NCI-H526 (cell line): Measurements from ENCODE around the gene BRD3.
"Not testable (repeated sequence)": the region's sequence is repeated elsewhere in the genome, so short reads cannot be mapped to it uniquely, and the experiment has no call there.

Experiments used
- DNase-seq, 2 experiments: peaks; one replicate each; lab custom pipeline; 2025; lab: John Stamatoyannopoulos, UW

BRD3 gene

DNA sequence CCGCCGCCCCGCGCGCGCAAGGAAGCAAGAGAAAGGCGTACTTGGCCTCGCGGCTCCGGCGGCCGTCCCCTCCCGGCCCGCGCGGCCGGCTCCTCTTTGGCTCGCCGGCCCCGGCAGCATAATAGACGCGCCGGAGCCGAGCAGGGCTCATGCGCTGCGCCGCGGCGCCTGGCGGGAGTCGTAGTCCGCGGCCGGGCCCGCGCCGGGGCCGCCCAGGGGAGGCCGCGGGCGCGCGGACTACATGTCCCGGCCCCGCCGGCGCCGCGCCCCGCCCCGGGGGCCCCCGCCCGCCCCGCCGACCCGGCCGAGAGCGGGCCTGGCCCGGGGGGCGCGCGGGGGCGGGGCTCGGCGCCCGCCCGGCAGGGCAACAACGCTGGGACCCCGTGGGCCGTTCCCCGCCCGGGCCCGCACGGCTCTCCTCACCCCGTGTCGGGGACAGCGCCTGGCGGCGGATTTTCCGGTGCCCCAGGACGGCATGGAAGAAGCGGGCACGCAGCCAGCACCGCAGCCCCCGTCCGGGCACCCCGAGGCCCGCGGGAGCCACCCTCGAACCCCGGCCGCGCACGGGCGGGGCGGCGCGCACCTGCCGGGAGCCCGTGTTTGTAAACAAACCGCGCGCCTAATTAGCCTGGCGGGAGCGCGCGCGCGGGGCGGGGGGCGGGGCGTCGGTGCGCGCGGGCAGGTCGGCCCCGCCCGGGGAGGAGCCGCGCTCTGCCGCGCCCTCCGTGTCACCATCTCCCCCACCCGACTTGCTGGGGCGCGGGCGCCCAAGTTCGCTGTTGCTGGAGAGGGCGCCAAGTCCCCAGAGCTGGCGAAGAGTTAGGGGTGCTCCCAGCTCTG, at the start of gene BRD3:
Gene BRD3, minus strand, starts transcription at position 123 of the 840 bp plus-strand sequence. CDS start 14,549 bp downstream, outside the sequence.
- peak in 1 of 2 experiments; percentile 94 for DNase-seq

GRCh38 chr9:134112561-134112960, 44.7 kb upstream of the BRD3 start:
- DNase-seq, result no peak

DNA sequence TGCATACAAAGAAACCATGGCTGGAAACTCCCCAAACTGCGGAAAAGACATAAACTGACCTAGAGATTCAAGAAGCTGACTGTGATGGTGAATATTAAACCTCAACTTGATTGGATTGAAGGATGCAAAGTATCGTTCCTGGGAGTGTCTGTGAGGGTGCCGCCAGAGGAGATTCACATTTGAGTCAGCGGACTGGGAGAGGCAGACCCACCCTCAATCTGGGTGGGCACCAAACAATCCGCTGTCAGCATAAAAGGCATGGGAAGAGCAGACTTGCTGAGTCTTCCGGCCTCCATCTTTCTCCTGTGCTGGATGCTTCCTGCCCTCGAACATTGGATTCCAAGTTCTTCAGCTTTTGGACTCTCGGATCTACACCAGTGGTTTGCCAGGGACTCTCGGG, 43.2 kb upstream of the BRD3 start:
- DNase-seq, result no peak

- DNase-seq, result no peak
Measured at GRCh38 chr9:134103391-134103998, 35.7 kb upstream of the BRD3 start.

GRCh38 chr9:134101623-134102149, 33.9 kb upstream of the BRD3 start:
- DNase-seq, result no peak

DNA sequence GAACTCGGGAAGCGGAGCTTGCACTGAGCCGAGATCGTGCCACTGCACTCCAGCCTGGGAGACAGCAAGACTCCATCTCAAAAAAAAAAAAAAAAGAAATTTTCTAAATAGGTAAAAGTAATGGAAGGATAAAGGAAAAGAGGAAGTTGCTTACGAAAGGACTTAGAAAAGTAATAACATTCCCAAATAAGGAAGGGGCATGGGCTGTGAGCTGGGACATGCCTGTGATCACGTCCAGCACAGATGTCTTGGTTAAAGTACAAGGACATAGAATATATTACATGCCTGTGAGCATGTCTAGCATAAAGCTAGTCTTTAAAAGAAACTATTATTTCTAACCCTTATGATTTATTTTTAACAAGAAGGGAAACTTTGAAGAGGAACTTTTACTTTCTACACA, 33.3 kb upstream of the BRD3 start:
- DNase-seq, result not testable (repeated sequence)

GRCh38 chr9:134100040-134100439, 32.2 kb upstream of the BRD3 start:
- no peak for DNase-seq

DNA sequence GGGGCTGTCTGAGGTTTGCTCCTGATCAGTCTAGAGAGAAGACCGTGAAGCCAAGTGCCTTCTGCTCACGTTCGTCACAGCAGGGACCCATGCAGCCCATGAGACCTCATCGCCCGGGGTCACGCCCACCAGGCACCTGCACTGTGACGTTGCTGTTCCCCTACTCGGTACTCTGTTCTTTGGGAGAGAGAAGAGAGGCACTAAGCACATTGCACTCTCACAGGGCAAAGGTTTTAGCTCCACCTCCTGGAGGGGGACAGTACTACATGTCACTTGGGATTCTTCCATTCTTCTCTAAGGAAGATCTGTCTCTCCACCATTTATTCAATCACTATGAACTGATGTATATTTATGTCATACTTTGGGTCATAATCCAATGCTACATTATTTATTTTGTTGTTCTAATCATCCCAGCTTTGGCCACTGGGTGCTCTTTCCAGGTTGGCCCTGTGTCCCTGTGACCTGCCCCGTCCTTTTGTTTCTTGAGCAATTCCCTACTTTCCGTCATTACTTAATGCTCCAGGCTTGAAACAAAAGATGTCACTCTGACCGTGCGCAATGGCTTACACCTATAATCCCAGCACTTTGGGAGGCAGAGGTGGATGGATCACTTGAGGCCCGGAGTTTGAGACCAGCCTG, 31.4 kb upstream of the BRD3 start:
- DNase-seq, result peak; percentile 6 to 52

DNA sequence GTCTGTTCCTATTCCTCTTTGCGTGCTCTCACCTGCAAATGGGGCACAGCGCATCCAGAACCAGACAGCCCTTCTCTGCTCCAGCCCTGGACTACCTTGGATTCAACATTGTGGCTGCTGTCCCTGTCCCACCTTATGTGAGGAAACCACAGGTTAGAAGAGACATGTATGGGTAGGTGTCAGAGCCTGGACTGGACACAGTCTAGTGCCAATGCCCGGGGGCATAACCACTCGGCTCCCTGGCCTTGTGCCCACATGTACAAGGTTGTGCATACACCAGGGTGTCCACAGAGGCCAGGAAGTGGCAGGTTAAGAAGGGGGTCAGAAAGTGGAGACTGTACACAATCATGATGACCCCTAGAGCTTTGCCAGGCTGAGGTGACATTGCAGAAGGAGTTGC, 22.1 kb upstream of the BRD3 start:
- DNase-seq, result no peak

GRCh38 chr9:134088063-134088725, 20.4 kb upstream of the BRD3 start:
- no peak for DNase-seq

- no peak for DNase-seq
Measured at GRCh38 chr9:134085674-134086073, 17.8 kb upstream of the BRD3 start.

DNA sequence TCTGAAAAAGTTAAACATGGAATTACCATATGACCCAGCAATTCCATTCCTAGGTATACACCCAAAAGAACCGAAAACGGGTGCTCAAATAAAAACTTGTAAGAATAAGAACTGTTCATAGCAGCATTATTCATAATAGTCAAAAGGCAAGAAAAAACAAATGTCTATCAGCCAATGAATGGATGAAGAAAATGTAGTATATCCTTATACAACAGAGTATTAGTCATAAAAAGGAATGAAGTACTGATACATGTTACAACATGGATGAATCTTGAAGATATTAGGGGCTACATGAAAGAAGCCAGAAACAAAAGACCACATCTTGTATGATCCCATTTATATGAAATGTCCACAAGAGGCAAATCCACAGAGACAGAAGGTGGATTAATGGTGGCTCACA, 15.6 kb upstream of the BRD3 start:
- DNase-seq, result no peak

DNA sequence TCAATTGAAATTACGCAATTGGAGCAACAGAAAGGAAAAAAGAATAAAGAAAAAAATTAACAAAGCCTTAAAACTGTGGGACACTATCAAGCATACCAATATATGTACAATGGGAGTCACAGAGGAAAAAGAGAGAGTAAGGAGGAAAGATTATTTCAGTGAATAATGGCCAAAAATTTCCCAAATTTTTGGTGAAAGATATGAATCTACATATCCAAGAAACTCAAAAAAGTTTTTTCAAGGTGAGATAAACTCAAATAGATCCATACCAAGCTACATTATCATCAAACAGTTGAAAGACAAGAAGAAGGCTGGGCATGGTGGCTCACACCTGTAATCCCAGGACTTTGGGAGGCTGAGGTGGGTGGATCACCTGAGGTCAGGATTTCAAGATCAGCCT, 8.8 kb upstream of the BRD3 start:
- no peak for DNase-seq

DNA sequence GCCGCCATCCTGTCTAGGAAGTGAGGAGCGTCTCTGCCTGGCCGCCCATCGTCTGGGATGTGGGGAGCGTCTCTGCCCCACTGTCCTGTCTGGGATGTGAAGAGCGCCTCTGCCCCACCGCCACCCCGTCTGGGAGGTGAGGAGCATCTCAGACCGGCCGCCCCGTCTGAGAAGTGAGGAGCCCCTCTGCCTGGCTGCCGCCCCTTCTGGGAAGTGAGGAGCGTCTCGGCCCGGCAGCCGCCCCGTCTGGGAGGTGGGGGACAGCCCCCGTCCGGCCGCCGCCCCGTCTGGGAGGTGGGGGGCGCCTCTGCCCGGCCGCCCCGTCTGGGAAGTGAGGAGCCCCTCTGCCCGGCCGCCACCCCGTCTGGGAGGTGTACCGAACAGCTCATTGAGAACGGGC, 7.9 kb upstream of the BRD3 start:
- DNase-seq, result not testable (repeated sequence)

DNA sequence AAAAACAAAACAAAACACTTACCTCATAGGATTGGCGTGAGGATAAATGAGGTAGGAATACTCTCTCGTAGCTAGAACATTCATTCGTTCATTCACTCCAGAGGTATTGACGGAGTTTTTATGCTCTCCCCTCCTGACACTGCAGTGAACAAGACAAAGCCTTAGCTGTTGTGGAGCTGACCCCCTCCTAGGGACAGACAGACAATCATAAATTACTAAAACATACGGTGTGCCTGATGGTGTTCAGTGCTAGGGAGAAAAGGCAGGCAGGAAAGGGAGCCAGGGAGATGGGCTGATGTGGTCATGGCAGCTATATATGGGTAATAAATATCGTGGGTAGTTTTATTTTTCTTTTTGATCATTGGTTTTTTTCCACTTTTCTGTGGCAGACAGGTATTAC, 5.7 kb upstream of the BRD3 start:
- DNase-seq, result no peak

DNA sequence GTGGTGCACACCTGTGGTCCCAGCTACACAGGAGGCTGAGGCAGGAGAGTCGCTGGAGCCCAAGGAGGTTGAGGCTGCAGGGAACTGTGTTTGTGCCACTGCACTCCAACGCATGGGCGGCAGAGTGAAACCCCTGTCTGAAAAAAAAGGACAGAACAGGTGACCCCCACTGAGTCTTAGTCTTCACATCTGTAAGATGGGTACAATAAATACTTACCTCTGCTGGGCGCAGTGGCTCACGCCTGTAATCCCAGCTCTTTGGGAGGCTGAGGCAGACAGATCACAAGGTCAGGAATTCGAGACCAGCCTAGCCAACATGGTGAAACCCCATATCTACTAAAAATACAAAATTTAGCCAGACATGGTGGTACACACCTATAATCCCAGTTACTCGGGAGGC, 4.9 kb upstream of the BRD3 start:
- not testable (repeated sequence) for DNase-seq

GRCh38 chr9:134071149-134071548, 3.3 kb upstream of the BRD3 start:
- DNase-seq, result no peak

DNA sequence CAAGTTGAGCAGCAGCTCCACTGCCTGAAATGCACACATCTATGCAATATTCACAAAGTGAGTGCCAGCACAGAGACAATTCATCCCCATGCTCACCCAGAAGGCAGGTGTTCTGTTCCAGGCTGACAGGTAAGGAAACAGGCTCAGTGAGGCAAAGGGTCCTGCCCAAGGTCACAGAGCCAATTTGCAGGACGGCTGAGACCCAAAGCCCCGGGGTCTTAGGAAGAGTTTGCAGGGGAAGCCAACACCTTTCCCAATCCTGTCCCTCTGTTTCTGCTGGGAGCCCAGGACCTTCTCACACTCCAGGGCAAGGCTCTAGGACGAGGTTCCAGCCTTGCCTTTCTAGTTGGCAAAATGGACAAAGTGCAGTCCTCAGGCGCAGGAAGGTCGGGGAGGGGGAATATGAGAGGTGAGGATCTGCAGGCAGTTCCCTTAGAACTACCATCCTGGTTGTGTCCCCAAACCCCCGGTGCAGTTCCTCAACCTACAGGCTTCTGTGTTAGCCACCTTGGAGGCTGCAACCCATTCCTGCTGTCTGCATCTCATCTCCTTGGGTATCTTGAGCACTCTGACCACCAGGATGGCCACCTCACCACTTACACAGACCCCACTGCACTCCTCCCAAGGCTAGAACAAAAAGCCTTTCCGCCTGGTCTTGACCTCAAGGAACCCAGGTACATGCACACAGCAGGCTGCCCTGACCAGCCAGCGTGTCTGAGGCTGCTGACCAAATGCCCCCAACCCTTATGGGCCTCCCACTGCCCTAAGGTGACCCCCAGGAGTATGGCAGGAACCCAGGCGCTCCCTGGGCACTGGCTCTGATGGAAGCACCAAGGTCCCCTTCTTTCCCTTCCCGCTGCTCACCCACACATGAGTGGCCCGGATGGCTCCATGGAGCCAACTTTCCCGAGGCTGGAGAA, 1.9 kb upstream of the BRD3 start:
- DNase-seq, result no peak

GRCh38 chr9:134068744-134069479, 1.1 kb upstream of the BRD3 start:
- DNase-seq, result peak in 1 of 2 experiments; percentile 71
